H1 (cell line): ENCODE data around the gene LRATD1. TPM values are rescaled to one million over a fixed set of nuclear protein-coding genes. Genes with fewer than 3 reads are reported as not detected.

ENCODE experiments used
- SAP30 ChIP-seq: fragments of 300-600 bp; sonication (generic); IDR thresholded peaks from 2 replicates; pipeline ENCODE4 v1.7.1; 2012; ENCODE audit warnings: low read length, moderate library complexity, mild to moderate bottlenecking, inconsistent platforms; ENCODE audit not compliant: insufficient read depth, insufficient replicate concordance
- polyA plus RNA-seq, 7 experiments: library from polyadenylated mRNA; depleted of rRNA in 3 of 7; stranded (reverse) in 5 of 7; unstranded in 2 of 7; fragments of >200 nt in 5 of 7; fragments of 200-250 nt in 2 of 7; gene quantifications; 1 replicate in 5 of 7; 2 replicates in 1 of 7; 4 replicates in 1 of 7; pipeline versions ENCODE4 v1.2.1 to v1.2.3, GENCODE V29; 2011 to 2013; ENCODE audit warnings: missing spikeins in 2 of 7, mixed read lengths in 2 of 7
- total RNA-seq: library from RNA; stranded (reverse); fragmentation: NEBNext Ultra II Directional; extraction: Animal tissue kit (Norgen Biotek cat#: 25700); gene quantifications from 2 replicates; pipeline ENCODE4 v1.2.1, GENCODE V29; 2021

LRATD1 gene
- total and polyA plus RNA-seq, 2 of the 8 experiments (the other 6 are each of a cell fraction or from before 2014, with no cell fraction given): 1.2 to 2.3 TPM

DNA sequence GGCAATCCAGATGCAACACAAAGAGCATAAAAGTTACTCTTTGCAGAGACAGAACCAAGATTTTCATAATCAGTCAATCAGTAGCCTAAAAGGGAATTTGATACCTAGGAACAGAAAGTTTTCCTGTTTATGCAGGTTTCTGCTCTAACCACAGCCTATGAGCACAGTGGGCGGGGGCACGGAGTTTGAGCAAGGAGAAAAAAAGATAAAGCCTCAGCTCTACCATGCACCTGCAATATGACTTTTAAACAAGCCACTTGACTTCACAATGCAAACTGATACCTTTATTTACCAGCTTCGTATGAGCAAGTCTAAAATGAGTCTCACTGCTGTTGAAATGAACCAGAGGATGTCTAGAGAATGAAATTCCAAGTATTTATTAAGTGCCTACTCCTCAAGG is 5.6 kb upstream of the LRATD1 start (continued):
- TF ChIP-seq SAP30: no peak
